Right atrium auricular region (tissue), 2 donors: ENCODE measurements around the gene C1orf21. TPM values are rescaled to one million over a fixed set of nuclear protein-coding genes. Genes with fewer than 3 reads are reported as not detected.
A peak's percentile ranks its signal among the peaks of the same experiment; 100 is the strongest.

Experiments
- DNase-seq: peaks from one replicate; pipeline ENCODE4 v3.0.0-alpha.2; 2019; ENCODE audit warnings: low spot score
- H3K27ac ChIP-seq, 2 donors: fragments of 200-600 bp; sonication (generic); 1 replicate in 1 of 2; 2 replicates in 1 of 2; pipeline ENCODE4 v1.5.1; 2016 to 2019
- H3K27me3 ChIP-seq, 2 donors: fragments of 200-600 bp; sonication (generic); one replicate each; pipeline versions ENCODE4 v1.5.1 to v1.6.0; 2017 to 2019
- H3K36me3 ChIP-seq: fragments of 200-600 bp; sonication (generic); one replicate; pipeline ENCODE4 v1.5.1; 2016
- H3K4me1 ChIP-seq, 2 donors: fragments of 200-600 bp; sonication (generic); one replicate each; pipeline versions ENCODE4 v1.5.1 to v1.6.0; 2017 to 2019
- H3K4me3 ChIP-seq, 2 donors: fragments of 200-600 bp; sonication (generic); 1 replicate in 1 of 2; 2 replicates in 1 of 2; pipeline ENCODE4 v1.5.1; 2017 to 2019; ENCODE audit warnings: mild to moderate bottlenecking in 1 of 2, moderate library complexity in 1 of 2
- H3K9me3 ChIP-seq, 2 donors: fragments of 200-600 bp; sonication (generic); one replicate each; pipeline ENCODE4 v1.5.1; 2019
- CTCF ChIP-seq, 2 donors: fragments of 200-600 bp; sonication (generic); IDR thresholded peaks; one replicate each; pipeline ENCODE4 v1.5.1; 2019; ENCODE audit warnings: antibody characterized with exemption in 2 of 2
- total RNA-seq, 2 donors: library from RNA; depleted of rRNA; stranded (reverse); fragments of >200 nt; gene quantifications; one replicate each; pipeline ENCODE4 v1.1.0, GENCODE V29; 2016

C1orf21 gene
- total RNA-seq, 2 donors from 2014 or later = 49.4 to 78.5 TPM

GRCh38 chr1:184462990-184463389, 76.2 kb downstream of the C1orf21 start:
- TF ChIP-seq CTCF (IDR thresholded peaks at IDR 0.05) = no peak
- Histone ChIP-seq H3K27ac (no peak overlapping the region), H3K4me1 (peaks cover 0 to 41% of the 10 kb centered on the region in 2 donors)

GRCh38 chr1:184463680-184464079, 76.9 kb downstream of the C1orf21 start:
- no peak for TF ChIP-seq CTCF (IDR thresholded peaks at IDR 0.05)
- DNase-seq = no peak
- no peak overlapping the region for H3K27ac ChIP-seq
- no peaks in the 10 kb centered on the region for H3K36me3 ChIP-seq
- no peak overlapping the region for H3K4me3 ChIP-seq
- no peaks in the 10 kb centered on the region for H3K27me3 ChIP-seq
- H3K9me3 ChIP-seq = no peaks in the 10 kb centered on the region
- H3K4me1 ChIP-seq = peaks cover 0 to 34% of the 10 kb centered on the region in 2 donors

More at GRCh38 chr1:184462990-184463389, 76.2 kb downstream of the C1orf21 start:
- H3K9me3 ChIP-seq = no peaks in the 10 kb centered on the region
- H3K36me3 ChIP-seq = no peaks in the 10 kb centered on the region
- H3K4me3 ChIP-seq = no peak overlapping the region
- H3K27me3 ChIP-seq = no peaks in the 10 kb centered on the region
- no peak for DNase-seq

- no peak for TF ChIP-seq CTCF (IDR thresholded peaks at IDR 0.05)
- H3K27me3 ChIP-seq = no peaks in the 10 kb centered on the region
- no peaks in the 10 kb centered on the region for H3K36me3 ChIP-seq
- H3K4me3 ChIP-seq = no peak overlapping the region
- H3K27ac ChIP-seq = no peak overlapping the region
- no peaks in the 10 kb centered on the region for H3K9me3 ChIP-seq
- DNase-seq = no peak
- H3K4me1 ChIP-seq = peaks cover 0 to 25% of the 10 kb centered on the region in 2 donors
These were observed 77.9 kb downstream of the C1orf21 start for GRCh38 chr1:184464757-184465156.

- H3K4me1 ChIP-seq = peaks cover 0 to 21% of the 10 kb centered on the region in 2 donors
- DNase-seq = no peak
- H3K27ac ChIP-seq = peak overlapping the region; percentile 1 to 77
- H3K9me3 ChIP-seq = no peaks in the 10 kb centered on the region
- peak; percentile 15 to 60 for TF ChIP-seq CTCF (IDR thresholded peaks at IDR 0.05)
- no peaks in the 10 kb centered on the region for H3K27me3 ChIP-seq
- no peaks in the 10 kb centered on the region for H3K36me3 ChIP-seq
- H3K4me3 ChIP-seq = no peak overlapping the region
These were observed 78.8 kb downstream of the C1orf21 start for GRCh38 chr1:184465489-184466146.

- no peaks in the 10 kb centered on the region for H3K27me3 ChIP-seq
- H3K9me3 ChIP-seq = no peaks in the 10 kb centered on the region
- TF ChIP-seq CTCF (IDR thresholded peaks at IDR 0.05) = no peak
- H3K4me3 ChIP-seq = no peak overlapping the region
- DNase-seq = no peak
- peak overlapping the region in 1 of 2 donors; percentile 77 for H3K27ac ChIP-seq
- H3K36me3 ChIP-seq = no peaks in the 10 kb centered on the region
- H3K4me1 ChIP-seq = peaks cover 0 to 12% of the 10 kb centered on the region in 2 donors
These were observed 80.5 kb downstream of the C1orf21 start for GRCh38 chr1:184467295-184467694.

GRCh38 chr1:184469396-184469795, 82.6 kb downstream of the C1orf21 start:
- no peak overlapping the region for H3K27ac ChIP-seq
- no peak for TF ChIP-seq CTCF (IDR thresholded peaks at IDR 0.05)
- peaks cover 0 to 14% of the 10 kb centered on the region in 2 donors for H3K9me3 ChIP-seq
- DNase-seq = no peak
- peaks cover 0 to 16% of the 10 kb centered on the region in 2 donors for H3K4me1 ChIP-seq
- H3K4me3 ChIP-seq = no peak overlapping the region
- no peaks in the 10 kb centered on the region for H3K36me3 ChIP-seq
- no peaks in the 10 kb centered on the region for H3K27me3 ChIP-seq
